HepG2 (cell line): Measurements from ENCODE around the gene MAP3K1. TPM values are rescaled to one million over a fixed set of nuclear protein-coding genes. Genes with fewer than 3 reads are reported as not detected.

Experiments
- BATF2 ChIP-seq: sonication (generic); formaldehyde crosslinking; IDR thresholded peaks from 2 replicates; pipeline ENCODE4 v1.8.0; 2022; ENCODE audit warnings: mild to moderate bottlenecking, missing genetic modification reagents, moderate library complexity
- MTA3 ChIP-seq: sonication (generic); formaldehyde crosslinking; IDR thresholded peaks from 2 replicates; pipeline ENCODE4 v1.4.0; 2020; ENCODE audit warnings: missing genetic modification reagents
- MXD4 ChIP-seq: IDR thresholded peaks from 2 replicates; pipeline ENCODE4 v1.6.1; 2016; ENCODE audit warnings: mild to moderate bottlenecking, missing biosample characterization, missing genetic modification reagents
- NAIF1 ChIP-seq: sonication (generic); formaldehyde crosslinking; IDR thresholded peaks from 2 replicates; pipeline ENCODE4 v1.5.0; 2020; ENCODE audit warnings: mild to moderate bottlenecking, missing genetic modification reagents, borderline replicate concordance
- PTBP1 ChIP-seq: fragments of 200-400 bp; formaldehyde crosslinking; IDR thresholded peaks from 2 replicates; pipeline ENCODE4 v1.6.1; 2018; ENCODE audit warnings: low read length, low read depth; ENCODE audit not compliant: poor library complexity, severe bottlenecking
- YY1 ChIP-seq: IDR thresholded peaks from 2 replicates; pipeline ENCODE4 v1.6.1; 2011; ENCODE audit warnings: low read length, low read depth, moderate library complexity, mild to moderate bottlenecking; ENCODE audit not compliant: insufficient read depth, insufficient replicate concordance
- ZBTB39 ChIP-seq: sonication (generic); formaldehyde crosslinking; IDR thresholded peaks from 2 replicates; pipeline ENCODE4 v1.5.0; 2020; ENCODE audit warnings: missing genetic modification reagents
- ZHX1 ChIP-seq: sonication (generic); formaldehyde crosslinking; IDR thresholded peaks from 2 replicates; pipeline ENCODE4 v1.8.1; 2022; ENCODE audit warnings: low read depth, mild to moderate bottlenecking, missing genetic modification reagents
- ZNF543 ChIP-seq: sonication (generic); formaldehyde crosslinking; IDR thresholded peaks from 2 replicates; pipeline ENCODE4 v1.4.0; 2020; ENCODE audit warnings: mild to moderate bottlenecking, missing genetic modification reagents
- ZNF576 ChIP-seq: sonication (generic); formaldehyde crosslinking; IDR thresholded peaks from 2 replicates; pipeline ENCODE4 v1.4.0; 2020; ENCODE audit warnings: mild to moderate bottlenecking, missing genetic modification reagents
- ZNF629 ChIP-seq: sonication (generic); formaldehyde crosslinking; conservative IDR thresholded peaks from 2 replicates; pipeline ENCODE4 v1.5.0; 2020; ENCODE audit warnings: missing genetic modification reagents
- polyA plus RNA-seq, 8 experiments: library from polyadenylated mRNA; depleted of rRNA in 3 of 8; stranded (reverse) in 7 of 8; unstranded in 1 of 8; fragments of >200 nt; fragmentation: Illumina TruSeq in 4 of 8; extraction: Trizol in 4 of 8; gene quantifications; 2 replicates each; pipeline versions ENCODE4 v1.2.1 to v1.2.3, GENCODE V29; 2011 to 2016; ENCODE audit warnings: low read depth in 4 of 8, missing spikeins in 1 of 8, mixed read lengths in 1 of 8; ENCODE audit not compliant: insufficient read depth in 1 of 8
- total RNA-seq, 5 experiments: library from RNA; depleted of rRNA; stranded (reverse); fragments of >200 nt; fragmentation: Illumina TruSeq; extraction: Trizol; gene quantifications; 2 replicates each; pipeline ENCODE4 v1.2.3, GENCODE V29; 2016; ENCODE audit warnings: low read depth in 1 of 5
- TF ChIP-seq, protein P1 (sequence below): sonication (generic); formaldehyde crosslinking; IDR thresholded peaks from 2 replicates; pipeline ENCODE4 v1.4.0; 2020; ENCODE audit warnings: mild to moderate bottlenecking, missing genetic modification reagents, borderline replicate concordance

The MAP3K1 gene
- total and polyA plus RNA-seq, 2 of the 13 experiments (the other 11 are each of a cell fraction or from before 2014, with no cell fraction given): 16.4 to 30.3 TPM

DNA sequence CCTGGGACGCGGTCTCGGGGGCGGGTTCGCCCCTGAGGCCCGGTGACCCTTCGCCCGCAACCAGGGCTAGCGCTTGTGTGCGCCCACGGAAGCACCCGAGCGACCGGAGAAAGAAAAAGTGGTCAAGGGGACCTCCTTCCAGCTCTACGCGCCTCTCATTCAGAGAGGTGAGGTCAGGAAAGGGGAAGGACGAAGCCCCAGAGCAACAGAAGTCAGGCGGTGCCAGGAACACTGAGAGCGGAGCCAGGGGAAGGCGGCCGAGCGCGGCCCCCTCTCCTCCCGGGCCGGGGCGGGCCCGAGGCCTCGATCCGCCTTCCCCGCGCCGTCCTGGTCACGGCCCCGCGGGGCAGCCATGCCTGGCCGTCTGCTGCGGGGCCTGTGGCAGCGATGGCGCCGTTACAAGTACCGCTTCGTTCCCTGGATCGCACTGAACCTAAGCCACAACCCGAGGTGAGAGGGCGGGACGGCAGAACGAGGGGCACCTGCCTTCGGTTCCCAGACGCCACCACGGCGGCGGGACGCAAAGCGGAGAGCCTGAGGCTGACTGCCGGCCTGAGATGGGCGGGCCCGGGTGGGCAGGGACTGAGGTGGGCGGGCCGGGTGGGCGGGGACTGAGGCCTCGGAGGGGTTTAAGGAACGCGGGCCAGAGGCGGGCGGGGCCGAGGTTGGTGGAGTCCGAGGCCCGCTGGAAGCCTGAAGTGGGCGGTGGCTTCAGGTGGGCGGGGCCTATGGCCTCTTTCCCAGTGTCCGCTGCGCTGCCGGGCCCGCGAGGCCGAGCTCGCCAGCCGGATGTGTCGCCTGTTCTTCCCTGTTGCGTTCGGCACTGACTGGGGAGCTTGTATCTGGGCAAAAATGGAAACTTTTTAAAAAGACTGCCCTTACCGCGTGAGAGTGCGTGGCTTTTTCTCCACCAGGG, 94.2 kb downstream of the MAP3K1 start, which contains the start of gene SETD9 (continued):
- TF ChIP-seq ZNF576 (CRISPR knock-in tag) (no peak), ZBTB39 (CRISPR knock-in tag) (no peak), BATF2 (CRISPR knock-in tag) (no peak), ZHX1 (CRISPR knock-in tag) (0 out of 2 replicates have a peak, but pooled peaks have one; percentile 46), MXD4 (0 out of 2 replicates have a peak, but pooled peaks have one; percentile 45), ZNF543 (CRISPR knock-in tag) (no peak; the same call in 1 of the 2 replicates), YY1 (peak; percentile 84), ZNF629 (no peak), NAIF1 (CRISPR knock-in tag) (0 out of 2 replicates have a peak, but pooled peaks have one; percentile 22), PTBP1 (no peak), MTA3 (CRISPR knock-in tag) (no peak)
- TF ChIP-seq, protein P1, sequence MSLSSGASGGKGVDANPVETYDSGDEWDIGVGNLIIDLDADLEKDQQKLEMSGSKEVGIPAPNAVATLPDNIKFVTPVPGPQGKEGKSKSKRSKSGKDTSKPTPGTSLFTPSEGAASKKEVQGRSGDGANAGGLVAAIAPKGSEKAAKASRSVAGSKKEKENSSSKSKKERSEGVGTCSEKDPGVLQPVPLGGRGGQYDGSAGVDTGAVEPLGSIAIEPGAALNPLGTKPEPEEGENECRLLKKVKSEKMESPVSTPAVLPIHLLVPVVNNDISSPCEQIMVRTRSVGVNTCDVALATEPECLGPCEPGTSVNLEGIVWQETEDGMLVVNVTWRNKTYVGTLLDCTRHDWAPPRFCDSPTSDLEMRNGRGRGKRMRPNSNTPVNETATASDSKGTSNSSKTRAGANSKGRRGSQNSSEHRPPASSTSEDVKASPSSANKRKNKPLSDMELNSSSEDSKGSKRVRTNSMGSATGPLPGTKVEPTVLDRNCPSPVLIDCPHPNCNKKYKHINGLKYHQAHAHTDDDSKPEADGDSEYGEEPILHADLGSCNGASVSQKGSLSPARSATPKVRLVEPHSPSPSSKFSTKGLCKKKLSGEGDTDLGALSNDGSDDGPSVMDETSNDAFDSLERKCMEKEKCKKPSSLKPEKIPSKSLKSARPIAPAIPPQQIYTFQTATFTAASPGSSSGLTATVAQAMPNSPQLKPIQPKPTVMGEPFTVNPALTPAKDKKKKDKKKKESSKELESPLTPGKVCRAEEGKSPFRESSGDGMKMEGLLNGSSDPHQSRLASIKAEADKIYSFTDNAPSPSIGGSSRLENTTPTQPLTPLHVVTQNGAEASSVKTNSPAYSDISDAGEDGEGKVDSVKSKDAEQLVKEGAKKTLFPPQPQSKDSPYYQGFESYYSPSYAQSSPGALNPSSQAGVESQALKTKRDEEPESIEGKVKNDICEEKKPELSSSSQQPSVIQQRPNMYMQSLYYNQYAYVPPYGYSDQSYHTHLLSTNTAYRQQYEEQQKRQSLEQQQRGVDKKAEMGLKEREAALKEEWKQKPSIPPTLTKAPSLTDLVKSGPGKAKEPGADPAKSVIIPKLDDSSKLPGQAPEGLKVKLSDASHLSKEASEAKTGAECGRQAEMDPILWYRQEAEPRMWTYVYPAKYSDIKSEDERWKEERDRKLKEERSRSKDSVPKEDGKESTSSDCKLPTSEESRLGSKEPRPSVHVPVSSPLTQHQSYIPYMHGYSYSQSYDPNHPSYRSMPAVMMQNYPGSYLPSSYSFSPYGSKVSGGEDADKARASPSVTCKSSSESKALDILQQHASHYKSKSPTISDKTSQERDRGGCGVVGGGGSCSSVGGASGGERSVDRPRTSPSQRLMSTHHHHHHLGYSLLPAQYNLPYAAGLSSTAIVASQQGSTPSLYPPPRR: no peak; the same call in 1 of the 2 replicates
